G401 (cell line): ENCODE results near the gene PCID2. TPM values are rescaled to one million over a fixed set of nuclear protein-coding genes. Genes with fewer than 3 reads are reported as not detected.

ENCODE experiments used
- DNase-seq: peaks from one replicate; pipeline ENCODE4 v3.0.0-alpha.2; 2015; ENCODE audit warnings: low spot score
- in situ Hi-C: cut with HindIII; loops from 2 replicates; pipeline ENCODE4 v1.10.0; 2016; ENCODE audit warnings: low sequenced_read_pairs, mixed read lengths
- total RNA-seq: library from RNA; depleted of rRNA; stranded (reverse); fragments of >200 nt; shearing (Covaris generic); gene quantifications from 2 replicates; pipeline ENCODE4 v1.2.3, GENCODE V29; 2014

The PCID2 gene
- total RNA-seq, 1 experiment from 2014 or later: 103 TPM

DNA sequence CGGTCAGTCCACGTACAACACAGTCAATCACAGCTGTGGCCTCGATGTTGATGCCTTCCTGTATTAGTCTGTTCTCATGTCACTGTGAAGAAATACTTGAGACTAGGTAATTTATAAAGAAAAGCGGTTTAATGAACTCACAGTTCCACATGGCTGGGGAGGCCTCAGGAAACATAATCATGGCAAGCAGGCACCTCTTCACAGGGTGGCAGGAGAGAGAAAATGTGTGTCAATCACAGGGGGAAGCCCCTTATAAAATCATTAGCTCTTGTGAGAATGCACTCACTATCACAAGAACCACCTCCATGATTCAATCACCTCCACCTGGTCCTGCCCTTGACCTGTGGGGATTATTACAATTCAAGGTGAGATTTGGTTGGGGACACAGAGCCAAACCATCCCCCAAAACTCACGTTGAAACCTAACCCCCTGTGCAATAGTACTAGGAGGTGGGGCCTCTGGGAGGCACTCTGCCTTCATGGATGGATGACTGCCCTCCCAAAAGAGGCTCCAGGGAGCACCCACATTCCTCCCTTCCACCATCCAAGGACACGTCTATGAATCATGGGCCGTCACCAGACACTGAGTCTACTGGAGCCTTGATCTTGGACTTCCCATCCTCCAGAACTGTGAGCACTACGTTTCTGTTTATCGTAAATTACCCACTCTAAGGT, 52.4 kb downstream of the PCID2 start:
- no peak for DNase-seq
- in situ Hi-C loops: no loop called here

DNA sequence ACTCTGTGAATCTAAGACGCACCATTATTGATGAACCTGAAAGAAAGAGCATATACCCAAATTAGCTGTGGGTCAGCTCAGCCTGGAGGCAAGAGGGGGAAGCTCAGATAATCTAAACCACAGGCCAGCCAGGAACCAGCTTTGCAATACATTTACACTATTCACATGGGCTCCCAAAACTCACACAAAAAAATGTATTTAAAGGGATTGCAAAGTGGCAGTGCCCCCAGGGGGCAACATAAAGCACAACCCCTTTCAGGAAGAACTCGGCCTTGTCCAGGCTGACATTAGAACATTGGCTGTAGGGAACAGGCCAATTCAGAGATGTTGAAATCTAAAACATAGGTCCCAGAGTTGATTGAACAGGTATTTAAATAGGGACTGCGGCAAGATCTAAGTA, 53.3 kb downstream of the PCID2 start:
- in situ Hi-C loops: no loop called here
- DNase-seq: no peak

DNA sequence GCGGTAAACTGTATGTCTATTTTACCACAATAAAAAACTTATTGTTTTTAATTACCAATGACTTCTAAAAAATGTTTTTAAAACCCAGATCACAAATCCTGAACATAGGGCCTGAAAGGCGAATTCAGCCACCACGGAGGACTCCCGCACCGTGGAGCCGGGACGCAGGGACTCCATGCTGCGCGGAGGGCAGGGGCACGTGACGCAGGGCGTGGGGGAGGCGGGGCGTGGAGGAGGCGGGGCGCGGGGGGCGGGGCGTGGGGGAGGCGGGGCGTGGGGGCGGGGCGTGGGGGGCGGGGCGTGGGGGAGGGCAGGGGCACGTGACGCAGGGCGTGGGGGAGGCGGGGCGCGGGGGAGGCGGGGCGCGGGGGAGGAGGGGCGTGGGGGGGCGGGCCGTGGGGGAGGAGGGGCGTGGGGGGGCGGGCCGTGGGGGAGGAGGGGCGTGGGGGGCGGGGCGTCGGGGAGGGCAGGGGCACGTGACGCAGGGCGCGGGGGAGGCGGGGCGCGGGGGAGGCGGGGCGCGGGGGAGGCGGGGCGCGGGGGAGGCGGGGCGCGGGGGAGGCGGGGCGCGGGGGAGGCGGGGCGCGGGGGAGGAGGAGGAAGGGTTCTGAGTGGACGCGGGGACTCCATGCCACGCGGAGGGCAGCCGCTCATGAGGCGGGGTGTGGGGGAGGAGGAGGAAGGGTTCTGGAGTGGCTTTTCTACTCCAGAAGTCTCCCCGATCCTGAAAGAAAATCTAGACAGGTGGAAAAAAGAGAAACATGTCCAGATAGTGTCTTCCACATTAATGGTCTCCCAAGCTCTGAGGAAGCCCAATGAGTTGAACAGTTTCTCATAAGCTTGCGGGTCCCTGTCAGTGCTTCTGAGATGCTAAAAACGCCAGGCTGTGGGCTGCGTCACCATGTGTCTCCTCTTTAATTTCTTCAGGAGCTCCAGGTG, 54.4 kb downstream of the PCID2 start:
- in situ Hi-C loops: no loop called here
- peak; percentile 80 for DNase-seq

DNA sequence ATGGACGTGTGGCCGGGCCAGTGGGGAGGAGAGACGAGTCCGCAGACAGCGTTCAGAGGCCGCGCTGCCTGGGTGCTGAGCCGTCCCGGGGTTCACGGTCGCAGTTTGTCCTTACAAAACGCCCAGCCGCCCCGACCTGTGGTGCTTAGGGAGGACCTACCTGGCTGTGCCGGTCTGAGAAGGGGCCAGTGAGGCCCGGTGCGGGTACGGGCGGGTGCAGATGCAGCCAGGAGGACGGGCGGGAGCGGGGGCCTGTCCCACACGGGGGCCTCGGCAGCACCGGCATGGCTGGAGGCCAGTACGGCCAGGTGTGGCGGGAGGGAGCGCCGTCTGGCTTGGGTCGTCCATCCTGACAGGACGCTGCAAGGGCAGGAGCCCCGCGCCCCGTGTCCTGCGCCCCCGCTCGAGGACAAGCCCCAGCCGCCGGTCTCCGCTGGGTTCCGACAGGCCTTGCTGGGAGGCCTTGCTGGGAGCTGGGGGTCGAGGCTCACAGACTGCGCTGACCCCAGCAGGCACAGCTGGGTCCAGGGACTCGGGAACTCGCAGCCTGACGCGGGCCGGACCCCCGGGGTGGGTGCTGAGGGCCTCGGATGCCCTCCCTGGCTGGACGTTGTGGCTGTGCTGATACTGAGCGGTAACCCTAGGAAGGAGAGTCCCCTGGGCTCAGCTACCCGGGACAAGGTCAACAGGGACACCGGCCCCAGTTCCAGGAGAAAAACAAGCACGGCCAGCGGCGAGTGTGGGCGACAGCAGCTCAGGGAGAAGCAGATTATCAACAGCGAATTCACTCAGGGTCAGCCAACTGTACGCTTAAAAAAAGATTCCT, 55.3 kb downstream of the PCID2 start:
- in situ Hi-C loops: no loop called here
- DNase-seq: peak; percentile 34

DNA sequence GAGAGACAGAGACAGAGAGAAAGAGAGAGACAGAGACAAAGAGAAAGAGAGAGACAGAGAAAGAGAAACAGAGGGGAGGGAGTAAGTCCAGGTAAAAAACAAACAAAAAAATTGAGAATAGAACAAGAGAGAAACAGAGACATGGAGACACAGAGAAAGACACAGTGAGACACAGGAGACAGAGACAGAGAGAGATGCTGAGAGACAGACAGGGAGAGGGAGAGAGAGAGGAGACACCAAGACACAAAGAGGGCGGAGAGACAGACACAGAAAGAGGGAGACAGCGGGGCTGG, 55.8 kb downstream of the PCID2 start:
- in situ Hi-C loops: no loop called here
- DNase-seq: no peak

DNA sequence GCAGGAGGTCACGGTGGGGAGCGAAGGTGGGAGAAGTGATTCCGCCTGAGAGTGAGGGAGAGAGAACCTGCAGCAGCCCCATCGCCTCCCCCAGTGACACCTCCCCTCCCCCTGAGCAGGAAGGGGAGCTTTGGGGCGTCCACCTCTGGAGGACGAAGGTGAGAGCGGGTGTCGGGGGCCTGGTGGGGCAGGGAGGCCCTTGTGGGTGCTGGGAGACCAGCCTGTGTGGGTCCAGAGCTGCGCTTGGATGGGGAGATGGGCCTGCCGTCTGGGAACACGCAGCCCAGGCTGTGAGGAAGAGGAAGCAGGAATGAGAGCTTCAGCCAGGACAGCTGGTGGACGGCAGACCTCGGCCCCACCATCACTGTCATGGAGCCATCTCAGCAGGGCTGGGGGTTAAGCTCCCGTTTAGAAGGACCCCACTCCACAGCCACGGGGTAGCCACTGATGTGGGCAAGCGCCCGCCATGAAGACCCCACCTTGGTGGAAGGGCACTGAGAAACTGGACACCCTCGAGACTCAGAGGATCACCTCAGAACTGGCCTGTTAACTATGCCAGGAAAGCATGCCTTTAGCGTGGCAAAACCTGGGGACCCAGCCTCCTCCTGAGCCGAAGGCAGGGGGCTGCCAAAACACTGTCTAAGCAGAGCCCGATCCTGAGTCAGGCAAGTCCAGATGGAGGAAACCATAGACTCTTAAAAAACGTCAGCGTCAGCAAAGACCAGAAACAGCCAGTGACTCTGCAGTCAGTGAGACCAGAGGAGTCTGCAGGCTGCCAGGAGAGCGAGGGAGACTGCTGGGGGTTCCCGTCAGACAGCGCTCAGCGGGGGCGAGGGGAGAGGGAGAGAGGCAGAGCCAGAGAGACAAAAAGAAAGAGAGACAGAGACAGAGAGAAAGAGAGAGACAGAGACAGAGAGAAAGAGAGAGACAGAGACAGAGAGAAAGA, 56.5 kb downstream of the PCID2 start:
- in situ Hi-C loops: no loop called here
- no peak for DNase-seq

DNA sequence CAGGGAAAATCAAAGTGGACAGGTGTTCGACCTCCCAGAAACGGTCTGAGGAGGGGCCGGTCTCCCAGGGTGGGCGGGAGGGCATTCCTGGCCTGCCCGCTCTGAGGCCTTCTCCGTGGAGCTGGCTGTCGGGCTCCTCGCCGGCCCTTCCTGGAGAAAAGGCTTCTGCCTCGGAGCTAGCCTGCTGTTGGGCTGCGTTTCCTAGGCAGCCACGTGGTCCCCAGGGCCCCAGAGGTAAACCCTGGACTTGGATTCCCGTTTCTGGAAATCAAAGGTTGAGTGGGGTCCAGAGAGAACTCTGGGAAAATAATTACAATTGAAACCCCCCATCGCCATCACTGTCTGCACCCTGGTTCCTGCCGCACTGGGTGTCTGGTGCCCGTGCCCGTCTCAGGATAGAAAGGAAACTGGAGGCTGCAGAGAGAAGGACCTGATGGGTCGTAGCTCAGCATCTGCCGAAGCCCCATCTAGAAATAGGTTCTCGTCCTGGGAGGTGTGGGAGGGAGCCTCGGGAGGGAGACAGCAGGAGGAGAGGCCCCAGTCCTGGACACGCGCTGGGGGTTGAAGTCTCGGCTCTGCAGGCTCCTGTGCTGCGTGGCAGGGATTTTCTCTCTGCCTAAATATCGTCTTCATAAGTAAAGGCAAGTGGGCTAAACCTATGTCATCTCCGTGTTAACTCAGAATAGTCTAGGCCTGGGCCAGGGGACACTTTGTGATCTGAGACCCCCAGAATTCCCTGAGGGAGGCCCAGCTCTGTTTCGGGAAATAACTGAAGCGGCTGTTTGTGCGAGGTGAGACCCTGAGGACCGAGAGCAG, 57.7 kb downstream of the PCID2 start:
- in situ Hi-C loops: no loop called here
- DNase-seq: no peak

DNA sequence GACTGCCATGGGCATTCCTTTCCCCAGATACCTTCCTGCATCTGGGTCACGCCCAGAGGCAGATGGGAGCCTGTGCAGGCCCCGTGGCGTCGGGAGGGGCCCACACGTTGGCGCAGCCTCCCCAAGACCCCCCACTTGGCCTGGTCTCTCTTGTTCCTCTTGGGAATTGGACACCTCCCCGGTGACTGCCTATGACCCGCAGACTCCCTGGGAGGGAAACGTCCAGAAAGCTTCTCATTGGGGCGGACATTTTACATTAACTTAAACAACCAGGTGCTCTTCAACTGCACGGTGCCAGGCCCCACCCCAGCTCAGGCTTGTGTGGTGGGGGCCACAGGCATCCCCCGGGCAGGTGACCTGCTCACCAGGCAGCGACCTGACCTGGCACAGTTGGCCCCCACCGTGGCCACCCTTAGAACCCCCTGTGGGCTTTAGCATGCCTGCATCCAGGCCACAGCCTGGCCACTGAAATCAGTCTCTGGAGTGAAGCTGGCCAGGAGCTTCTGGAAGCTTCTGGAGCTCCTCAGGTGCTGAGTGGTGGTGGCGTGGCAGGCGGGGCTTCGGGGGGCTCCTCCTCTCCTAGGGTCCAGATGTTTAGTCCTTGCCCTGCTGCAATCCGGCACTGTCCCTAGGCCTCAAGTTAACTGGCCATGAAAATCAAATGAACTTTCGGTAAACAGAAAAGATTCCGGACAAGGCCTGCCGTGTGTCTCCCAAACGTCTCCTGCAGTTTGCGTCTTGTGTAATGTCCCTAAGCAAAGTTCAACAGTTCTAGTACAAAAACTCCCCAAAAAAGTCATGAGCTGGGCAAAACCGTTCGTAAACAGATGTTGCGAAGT, 58.5 kb downstream of the PCID2 start:
- in situ Hi-C loops: no loop called here
- DNase-seq: no peak

DNA sequence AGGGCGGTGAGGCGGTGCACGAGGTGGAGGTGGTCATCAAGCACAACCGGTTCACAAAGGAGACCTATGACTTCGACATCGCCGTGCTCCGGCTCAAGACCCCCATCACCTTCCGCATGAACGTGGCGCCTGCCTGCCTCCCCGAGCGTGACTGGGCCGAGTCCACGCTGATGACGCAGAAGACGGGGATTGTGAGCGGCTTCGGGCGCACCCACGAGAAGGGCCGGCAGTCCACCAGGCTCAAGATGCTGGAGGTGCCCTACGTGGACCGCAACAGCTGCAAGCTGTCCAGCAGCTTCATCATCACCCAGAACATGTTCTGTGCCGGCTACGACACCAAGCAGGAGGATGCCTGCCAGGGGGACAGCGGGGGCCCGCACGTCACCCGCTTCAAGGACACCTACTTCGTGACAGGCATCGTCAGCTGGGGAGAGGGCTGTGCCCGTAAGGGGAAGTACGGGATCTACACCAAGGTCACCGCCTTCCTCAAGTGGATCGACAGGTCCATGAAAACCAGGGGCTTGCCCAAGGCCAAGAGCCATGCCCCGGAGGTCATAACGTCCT, 59.4 kb downstream of the PCID2 start:
- DNase-seq: no peak
- in situ Hi-C loops: no loop called here

DNA sequence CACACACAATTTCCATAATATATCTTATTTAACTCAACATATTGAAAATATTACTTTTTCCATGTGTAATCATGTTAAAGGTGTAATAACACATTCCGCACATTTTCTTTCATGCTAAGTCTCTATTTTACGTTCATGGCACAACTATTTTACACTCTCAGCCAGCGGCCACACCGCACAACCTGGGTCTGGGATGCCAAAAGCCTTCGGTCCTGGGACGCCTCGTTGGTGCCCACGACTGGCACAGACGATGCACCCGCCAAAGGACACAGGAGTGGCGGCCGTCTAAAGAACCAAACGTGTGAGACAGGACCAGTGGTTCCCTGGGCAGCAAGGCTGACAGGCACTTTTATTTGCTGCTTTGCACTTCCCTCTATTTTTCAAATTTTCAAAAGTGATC, 60.1 kb downstream of the PCID2 start:
- in situ Hi-C loops: no loop called here
- no peak for DNase-seq

DNA sequence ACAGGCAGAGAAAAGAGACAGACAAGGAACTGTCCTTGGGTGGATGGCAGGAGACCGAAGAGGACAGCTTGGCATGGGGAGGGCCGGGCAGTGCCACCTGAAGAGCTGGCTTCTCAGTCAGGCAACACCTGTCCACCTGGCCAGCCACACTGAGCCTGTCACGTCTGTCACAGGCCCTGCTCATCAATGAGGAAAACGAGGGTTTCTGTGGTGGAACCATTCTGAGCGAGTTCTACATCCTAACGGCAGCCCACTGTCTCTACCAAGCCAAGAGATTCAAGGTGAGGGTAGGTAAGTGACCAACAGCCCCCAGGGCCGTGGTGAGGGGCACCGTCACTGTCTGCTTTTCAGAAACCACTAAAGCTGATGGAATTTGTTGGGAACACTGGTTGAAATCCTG, 61.3 kb downstream of the PCID2 start:
- in situ Hi-C loops: no loop called here
- DNase-seq: peak; percentile 57

DNA sequence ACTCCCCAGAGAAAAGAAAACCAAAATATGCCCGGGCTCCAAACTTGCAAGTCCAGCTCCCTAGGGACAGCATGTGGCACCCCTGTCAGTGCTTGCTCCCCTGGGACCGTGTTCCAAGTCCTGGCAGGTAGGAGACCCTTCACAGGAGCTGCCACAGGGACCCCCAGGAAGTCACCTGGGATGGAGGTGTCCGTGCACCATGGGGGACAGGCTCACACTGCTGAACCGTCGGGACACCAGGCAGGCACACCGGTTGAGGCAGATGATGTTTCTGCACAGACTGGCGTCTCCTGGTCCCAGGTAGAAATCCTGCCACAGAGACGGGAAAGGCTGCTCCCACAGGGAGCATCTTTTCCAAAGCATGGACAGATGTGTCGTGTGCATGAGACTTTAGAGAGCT, 61.7 kb downstream of the PCID2 start:
- no peak for DNase-seq
- in situ Hi-C loops: no loop called here

DNA sequence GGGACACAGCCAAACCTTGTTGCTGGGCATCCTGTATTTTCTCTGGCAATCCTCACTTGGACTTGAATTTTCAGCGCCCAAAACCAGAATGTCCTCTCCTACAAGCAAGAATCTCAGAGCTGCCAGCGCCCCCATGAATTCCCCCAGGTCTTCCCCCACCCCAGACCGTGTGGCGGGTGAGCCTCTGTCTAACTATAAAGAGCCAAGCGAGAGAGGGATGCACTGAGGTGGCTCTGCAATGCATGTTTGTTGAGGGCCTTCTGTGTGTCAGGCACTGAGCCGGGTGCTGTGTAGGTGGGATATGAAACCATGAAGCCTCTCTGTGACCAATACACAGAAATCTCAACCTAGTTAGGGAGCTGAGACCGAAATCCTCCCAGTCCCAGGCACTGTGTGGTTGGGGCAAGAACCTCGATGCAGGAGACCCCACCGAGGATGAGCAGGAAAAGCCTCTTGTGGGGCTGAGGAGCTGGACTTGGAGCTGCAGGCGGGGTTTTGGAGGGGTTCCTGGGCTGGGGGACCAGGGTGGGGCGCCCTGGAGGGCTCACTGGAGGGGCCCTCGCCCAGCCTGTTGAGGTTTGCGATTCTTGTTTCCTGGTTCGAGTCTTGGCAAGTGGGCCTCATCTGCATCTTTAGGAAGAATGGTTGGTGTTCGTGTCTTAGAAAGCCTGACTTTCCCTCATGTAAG, 62.4 kb downstream of the PCID2 start:
- in situ Hi-C loops: no loop called here
- DNase-seq: no peak

DNA sequence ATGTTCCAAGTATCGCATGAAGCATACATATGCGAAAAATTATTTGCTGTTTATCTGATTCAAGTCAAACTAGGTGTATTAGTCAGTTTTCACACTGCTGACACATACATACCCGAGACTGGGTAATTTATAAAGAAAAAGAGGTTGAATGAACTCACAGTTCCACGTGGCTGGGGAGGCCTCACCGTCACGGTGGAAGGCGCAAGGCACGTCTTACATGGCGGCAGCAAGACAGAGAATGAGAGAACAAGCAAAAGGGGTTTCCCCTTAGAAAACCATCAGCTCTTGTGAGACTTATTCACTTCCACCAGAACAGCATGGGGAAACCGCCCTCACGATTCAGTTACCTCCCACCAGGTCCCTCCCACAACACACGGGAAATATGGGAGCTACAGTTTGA, 63.0 kb downstream of the PCID2 start:
- DNase-seq: no peak
- in situ Hi-C loops: no loop called here

DNA sequence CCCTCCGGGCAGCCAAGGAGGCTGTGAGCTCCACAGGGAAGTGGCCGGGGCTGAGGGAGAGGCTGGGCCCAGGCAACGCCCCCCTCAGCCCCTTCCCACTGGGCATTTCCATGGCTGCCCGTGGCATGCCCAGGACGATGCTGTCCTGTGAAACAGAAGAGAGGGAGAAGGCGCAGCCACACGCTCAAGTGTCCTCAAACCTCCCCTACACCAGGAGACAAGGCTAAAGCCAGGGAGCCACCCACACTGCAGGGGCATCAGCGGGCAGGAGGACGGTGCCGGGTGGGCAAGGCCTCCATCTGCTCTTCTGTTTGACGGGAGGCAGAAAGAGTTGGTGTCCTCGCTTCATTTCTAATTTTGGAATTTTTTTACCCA, 64.2 kb downstream of the PCID2 start:
- in situ Hi-C loops: no loop called here
- DNase-seq: no peak

DNA sequence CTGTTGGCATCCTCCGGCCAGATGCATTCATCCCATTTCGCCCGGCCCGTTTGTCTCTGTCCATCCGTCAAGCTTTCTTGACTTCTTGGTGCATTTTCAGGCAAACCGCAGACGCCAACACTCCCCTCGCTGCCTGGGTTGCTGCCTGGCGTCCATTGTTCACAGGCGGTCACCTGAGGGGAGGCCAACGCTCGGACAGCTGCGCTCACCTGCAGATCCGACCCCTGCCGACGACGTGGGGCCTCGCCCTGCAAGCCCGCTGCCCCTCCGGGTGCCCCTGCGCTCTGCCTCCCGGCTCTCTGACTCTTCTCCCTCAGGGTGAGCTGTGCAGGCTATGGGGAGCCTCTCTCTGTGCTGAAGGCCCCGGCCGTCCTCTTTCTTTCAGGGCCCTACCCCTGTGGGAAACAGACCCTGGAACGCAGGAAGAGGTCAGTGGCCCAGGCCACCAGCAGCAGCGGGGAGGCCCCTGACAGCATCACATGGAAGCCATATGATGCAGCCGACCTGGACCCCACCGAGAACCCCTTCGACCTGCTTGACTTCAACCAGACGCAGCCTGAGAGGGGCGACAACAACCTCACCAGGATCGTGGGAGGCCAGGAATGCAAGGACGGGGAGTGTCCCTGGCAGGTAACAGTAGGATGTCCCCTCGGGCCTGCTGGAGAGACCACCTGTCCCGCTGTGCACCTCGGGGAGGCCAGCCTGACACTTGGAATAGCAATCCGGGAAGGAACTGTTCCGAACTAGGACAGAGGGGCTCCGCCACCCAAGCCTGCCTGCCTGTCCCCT, 64.8 kb downstream of the PCID2 start:
- in situ Hi-C loops: no loop called here
- DNase-seq: no peak
